22Rv1 (cell line): Measurements from ENCODE around the gene QKI.
"Not testable (repeated sequence)": the region's sequence is repeated elsewhere in the genome, so short reads cannot be mapped to it uniquely, and the experiment has no call there.

Experiments used
- ZFX ChIP-seq: fragments of 450-650 bp; IDR thresholded peaks from 2 replicates; pipeline ENCODE4 v1.6.1; 2017; ENCODE audit warnings: antibody characterized with exemption, borderline replicate concordance
- TF ChIP-seq, protein P1 (sequence below): fragments of 450-650 bp; IDR thresholded peaks from 2 replicates; pipeline ENCODE4 v1.5.1; 2017; ENCODE audit warnings: mild to moderate bottlenecking

GRCh38 chr6:163385503-163385902 lies 29.0 kb upstream of the QKI start:
- TF ChIP-seq, protein P1, sequence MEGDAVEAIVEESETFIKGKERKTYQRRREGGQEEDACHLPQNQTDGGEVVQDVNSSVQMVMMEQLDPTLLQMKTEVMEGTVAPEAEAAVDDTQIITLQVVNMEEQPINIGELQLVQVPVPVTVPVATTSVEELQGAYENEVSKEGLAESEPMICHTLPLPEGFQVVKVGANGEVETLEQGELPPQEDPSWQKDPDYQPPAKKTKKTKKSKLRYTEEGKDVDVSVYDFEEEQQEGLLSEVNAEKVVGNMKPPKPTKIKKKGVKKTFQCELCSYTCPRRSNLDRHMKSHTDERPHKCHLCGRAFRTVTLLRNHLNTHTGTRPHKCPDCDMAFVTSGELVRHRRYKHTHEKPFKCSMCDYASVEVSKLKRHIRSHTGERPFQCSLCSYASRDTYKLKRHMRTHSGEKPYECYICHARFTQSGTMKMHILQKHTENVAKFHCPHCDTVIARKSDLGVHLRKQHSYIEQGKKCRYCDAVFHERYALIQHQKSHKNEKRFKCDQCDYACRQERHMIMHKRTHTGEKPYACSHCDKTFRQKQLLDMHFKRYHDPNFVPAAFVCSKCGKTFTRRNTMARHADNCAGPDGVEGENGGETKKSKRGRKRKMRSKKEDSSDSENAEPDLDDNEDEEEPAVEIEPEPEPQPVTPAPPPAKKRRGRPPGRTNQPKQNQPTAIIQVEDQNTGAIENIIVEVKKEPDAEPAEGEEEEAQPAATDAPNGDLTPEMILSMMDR, result not testable (repeated sequence)
- TF ChIP-seq ZFX, result not testable (repeated sequence)
